Measurements from ENCODE around the gene LNPK. TPM values are rescaled to one million over a fixed set of nuclear protein-coding genes. Genes with fewer than 3 reads are reported as not detected.

The LNPK gene
- total RNA-seq, 2 experiments from 2014 or later = 18.0 to 38.3 TPM

DNA sequence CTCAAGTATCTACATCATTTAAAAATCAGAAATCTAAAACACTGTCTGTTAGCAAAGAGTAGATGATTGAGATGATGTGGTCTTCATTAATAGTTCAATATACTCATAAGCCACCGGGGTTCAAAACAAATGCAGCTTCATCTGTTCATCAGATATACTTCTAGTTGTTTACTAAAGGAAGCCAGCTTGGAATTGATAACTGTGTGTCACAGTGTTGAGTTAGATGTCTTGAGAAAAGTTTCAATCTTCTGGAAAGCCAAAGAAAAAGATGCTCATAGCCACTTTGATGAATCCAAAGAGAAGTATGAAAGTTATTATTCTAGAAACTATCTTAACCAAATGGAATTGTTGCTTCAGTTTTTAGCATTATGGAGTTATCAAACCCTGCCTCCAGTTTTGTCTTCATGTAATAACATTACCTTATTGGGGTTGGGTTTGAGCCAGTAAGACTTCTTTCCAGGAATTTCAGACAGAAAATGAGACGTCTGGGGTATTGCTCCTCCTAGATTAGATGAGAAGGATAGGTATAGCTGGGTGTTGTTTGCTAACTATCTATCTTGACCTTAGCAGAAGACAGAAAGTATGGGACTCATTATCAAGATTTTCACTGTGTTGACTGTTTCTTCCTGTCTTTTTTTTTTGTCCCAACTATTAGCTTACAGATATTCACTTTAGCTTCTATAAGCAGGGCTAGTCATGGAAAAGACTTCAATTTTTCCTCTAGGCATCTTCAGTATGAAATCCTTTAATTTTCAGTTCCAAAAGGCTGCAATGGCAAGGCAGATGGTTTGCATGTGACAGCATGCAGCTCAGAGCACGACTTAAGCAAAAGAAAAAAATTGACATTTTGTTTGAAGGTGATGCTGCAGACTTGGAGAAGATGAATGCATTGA is 66.5 kb downstream of the LNPK start:
- Histone ChIP-seq H3K4me3 (ENCODE audit: low read depth, low read length, poor library complexity, severe bottlenecking) (no peak overlapping the region), H3K27ac (ENCODE audit: low read depth, low read length, poor library complexity, severe bottlenecking) (no peak overlapping the region), H3K4me1 (ENCODE audit: insufficient read depth, low read length, poor library complexity, severe bottlenecking) (no peaks in the 10 kb centered on the region), H4K20me1 (ENCODE audit: insufficient read depth, low read length) (no peaks in the 10 kb centered on the region), H3K36me3 (ENCODE audit: insufficient read depth, low read length) (peaks cover 52% of the 10 kb centered on the region), H3K9me2 (ENCODE audit: insufficient read depth, low read length) (no peaks in the 10 kb centered on the region), H2AFZ (ENCODE audit: low read length) (no peak overlapping the region), H3K79me2 (ENCODE audit: insufficient read depth, low read depth, low read length) (no peaks in the 10 kb centered on the region), H3K4me2 (ENCODE audit: low read length) (no peak overlapping the region), H3K9me3 (ENCODE audit: low read length) (no peaks in the 10 kb centered on the region)
- BruUV-seq (replicated peaks) = no TSS peak
- DNase-seq (ENCODE audit: low spot score) = no peak
- ChIA-PET CTCF (ENCODE audit: unreplicated experiment) (no interaction called here), POLR2A (interaction anchor here (0.6 to 1.0 kb wide), 3 partner anchors 34 to 366 kb away, joined by 3 to 4 read pairs (median 3); no protein-coding TSS in a partner anchor)
- intact Hi-C loops (cut with micrococcal nuclease; ENCODE audit: unreplicated experiment) = no loop called here
- TF ChIP-seq EZH2phosphoT487 (IDR thresholded peaks at IDR 0.05; ENCODE audit: borderline replicate concordance, low read depth, low read length) = no peak
- TF ChIP-seq, protein P1, sequence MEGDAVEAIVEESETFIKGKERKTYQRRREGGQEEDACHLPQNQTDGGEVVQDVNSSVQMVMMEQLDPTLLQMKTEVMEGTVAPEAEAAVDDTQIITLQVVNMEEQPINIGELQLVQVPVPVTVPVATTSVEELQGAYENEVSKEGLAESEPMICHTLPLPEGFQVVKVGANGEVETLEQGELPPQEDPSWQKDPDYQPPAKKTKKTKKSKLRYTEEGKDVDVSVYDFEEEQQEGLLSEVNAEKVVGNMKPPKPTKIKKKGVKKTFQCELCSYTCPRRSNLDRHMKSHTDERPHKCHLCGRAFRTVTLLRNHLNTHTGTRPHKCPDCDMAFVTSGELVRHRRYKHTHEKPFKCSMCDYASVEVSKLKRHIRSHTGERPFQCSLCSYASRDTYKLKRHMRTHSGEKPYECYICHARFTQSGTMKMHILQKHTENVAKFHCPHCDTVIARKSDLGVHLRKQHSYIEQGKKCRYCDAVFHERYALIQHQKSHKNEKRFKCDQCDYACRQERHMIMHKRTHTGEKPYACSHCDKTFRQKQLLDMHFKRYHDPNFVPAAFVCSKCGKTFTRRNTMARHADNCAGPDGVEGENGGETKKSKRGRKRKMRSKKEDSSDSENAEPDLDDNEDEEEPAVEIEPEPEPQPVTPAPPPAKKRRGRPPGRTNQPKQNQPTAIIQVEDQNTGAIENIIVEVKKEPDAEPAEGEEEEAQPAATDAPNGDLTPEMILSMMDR (conservative IDR thresholded peaks at IDR 0.05; ENCODE audit: low read length) = no peak

DNA sequence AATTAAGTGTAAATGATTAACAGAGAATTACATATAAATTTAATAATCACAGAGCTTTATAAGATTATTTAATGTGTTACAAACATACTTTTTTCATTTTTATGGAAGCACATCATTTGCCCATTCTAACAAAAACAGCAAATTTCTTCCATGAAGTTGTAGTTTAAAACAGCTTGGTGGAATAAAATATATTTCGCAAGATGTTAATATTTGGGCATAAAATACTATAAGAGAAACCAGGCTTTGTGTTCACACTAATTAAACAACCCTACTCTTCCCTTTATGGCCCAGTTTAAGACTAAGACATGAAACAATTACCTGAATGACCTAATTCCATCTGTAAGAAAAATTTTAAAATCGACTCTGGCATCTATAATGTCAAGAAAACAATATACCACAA is 69.4 kb downstream of the LNPK start:
- Histone ChIP-seq H3K9me2 (ENCODE audit: insufficient read depth, low read length) (no peaks in the 10 kb centered on the region), H3K4me2 (ENCODE audit: low read length) (no peak overlapping the region), H3K36me3 (ENCODE audit: insufficient read depth, low read length) (peaks cover 62% of the 10 kb centered on the region), H3K4me3 (ENCODE audit: low read depth, low read length, poor library complexity, severe bottlenecking) (no peak overlapping the region), H2AFZ (ENCODE audit: low read length) (no peak overlapping the region), H3K9me3 (ENCODE audit: low read length) (no peaks in the 10 kb centered on the region), H3K27ac (ENCODE audit: low read depth, low read length, poor library complexity, severe bottlenecking) (no peak overlapping the region), H4K20me1 (ENCODE audit: insufficient read depth, low read length) (no peaks in the 10 kb centered on the region), H3K4me1 (ENCODE audit: insufficient read depth, low read length, poor library complexity, severe bottlenecking) (no peaks in the 10 kb centered on the region), H3K79me2 (ENCODE audit: insufficient read depth, low read depth, low read length) (no peaks in the 10 kb centered on the region)
- DNase-seq (ENCODE audit: low spot score) = no peak
- BruUV-seq (replicated peaks) = no TSS peak
- TF ChIP-seq, protein P1 (conservative IDR thresholded peaks at IDR 0.05; ENCODE audit: low read length) = no peak
- no peak for TF ChIP-seq EZH2phosphoT487 (IDR thresholded peaks at IDR 0.05; ENCODE audit: borderline replicate concordance, low read depth, low read length)
- POLR2A ChIA-PET = no interaction called here
- CTCF ChIA-PET (ENCODE audit: unreplicated experiment) = no interaction called here
- intact Hi-C loops (cut with micrococcal nuclease; ENCODE audit: unreplicated experiment) = no loop called here

DNA sequence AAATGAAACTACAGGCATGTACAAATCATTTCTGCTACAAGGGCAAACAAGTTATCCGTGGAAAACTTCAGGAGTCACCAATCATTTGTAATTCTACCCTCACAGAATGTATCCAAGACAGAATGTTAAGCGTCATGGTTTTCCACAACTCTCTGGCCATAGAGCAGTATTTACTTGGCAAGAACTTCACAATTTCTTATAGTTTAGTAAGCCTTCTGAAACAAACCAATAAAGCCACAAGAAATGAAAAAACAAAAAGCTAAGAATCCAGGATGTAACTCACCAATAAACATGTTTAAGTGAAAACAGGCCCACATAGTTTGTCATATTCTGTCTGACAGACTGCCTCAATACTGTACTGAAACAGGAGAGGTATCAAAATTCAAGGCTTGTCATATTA is 70.3 kb downstream of the LNPK start:
- ChIA-PET POLR2A (no interaction called here), CTCF (ENCODE audit: unreplicated experiment) (no interaction called here)
- Histone ChIP-seq H3K9me2 (ENCODE audit: insufficient read depth, low read length) (no peaks in the 10 kb centered on the region), H3K4me1 (ENCODE audit: insufficient read depth, low read length, poor library complexity, severe bottlenecking) (no peaks in the 10 kb centered on the region), H3K36me3 (ENCODE audit: insufficient read depth, low read length) (peaks cover 56% of the 10 kb centered on the region), H4K20me1 (ENCODE audit: insufficient read depth, low read length) (no peaks in the 10 kb centered on the region), H3K4me2 (ENCODE audit: low read length) (no peak overlapping the region), H3K4me3 (ENCODE audit: low read depth, low read length, poor library complexity, severe bottlenecking) (no peak overlapping the region), H2AFZ (ENCODE audit: low read length) (no peak overlapping the region), H3K27ac (ENCODE audit: low read depth, low read length, poor library complexity, severe bottlenecking) (no peak overlapping the region), H3K79me2 (ENCODE audit: insufficient read depth, low read depth, low read length) (no peaks in the 10 kb centered on the region), H3K9me3 (ENCODE audit: low read length) (no peaks in the 10 kb centered on the region)
- no peak for DNase-seq (ENCODE audit: low spot score)
- TF ChIP-seq, protein P1 (conservative IDR thresholded peaks at IDR 0.05; ENCODE audit: low read length) = no peak
- no peak for TF ChIP-seq EZH2phosphoT487 (IDR thresholded peaks at IDR 0.05; ENCODE audit: borderline replicate concordance, low read depth, low read length)
- no TSS peak for BruUV-seq (replicated peaks)
- intact Hi-C loops (cut with micrococcal nuclease; ENCODE audit: unreplicated experiment) = no loop called here

Measured in OCI-LY7 (cell line).